22Rv1 (cell line): ENCODE measurements around the gene ALG14.

Experiments
- ZFX ChIP-seq: fragments of 450-650 bp; IDR thresholded peaks from 2 replicates; pipeline ENCODE4 v1.6.1; 2017; ENCODE audit warnings: antibody characterized with exemption, borderline replicate concordance
- TF ChIP-seq, protein P1 (sequence below): fragments of 450-650 bp; IDR thresholded peaks from 2 replicates; pipeline ENCODE4 v1.5.1; 2017; ENCODE audit warnings: mild to moderate bottlenecking

DNA sequence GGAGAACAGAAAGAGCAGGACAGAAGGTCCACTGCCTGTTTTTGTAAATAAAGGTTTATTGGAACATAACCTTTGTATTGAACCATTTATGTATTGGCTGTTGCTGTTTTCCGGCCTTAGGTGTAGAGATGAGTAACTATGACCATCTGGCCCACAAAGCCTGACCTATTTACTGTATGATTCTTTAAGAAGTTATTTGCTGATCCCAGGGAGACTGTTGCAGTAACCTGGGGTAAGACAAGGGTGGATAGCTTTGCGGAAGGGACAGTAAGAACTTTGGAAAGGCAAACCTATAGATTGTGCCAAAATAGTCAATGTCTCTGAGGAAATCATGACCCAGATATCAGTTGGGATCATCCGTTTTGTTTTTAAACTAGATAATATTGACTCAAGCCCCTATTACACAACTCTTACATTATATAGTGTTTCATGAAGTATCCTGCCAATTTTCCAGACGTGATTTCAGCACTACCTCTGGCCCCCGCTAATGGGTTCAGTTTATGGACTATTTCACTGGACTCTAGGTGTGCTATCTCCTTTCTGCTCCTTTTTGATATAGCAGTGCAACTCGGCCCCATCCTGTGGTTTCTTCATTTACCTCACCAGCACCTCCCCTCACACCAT lies 23.6 kb upstream of the ALG14 start:
- TF ChIP-seq, protein P1, sequence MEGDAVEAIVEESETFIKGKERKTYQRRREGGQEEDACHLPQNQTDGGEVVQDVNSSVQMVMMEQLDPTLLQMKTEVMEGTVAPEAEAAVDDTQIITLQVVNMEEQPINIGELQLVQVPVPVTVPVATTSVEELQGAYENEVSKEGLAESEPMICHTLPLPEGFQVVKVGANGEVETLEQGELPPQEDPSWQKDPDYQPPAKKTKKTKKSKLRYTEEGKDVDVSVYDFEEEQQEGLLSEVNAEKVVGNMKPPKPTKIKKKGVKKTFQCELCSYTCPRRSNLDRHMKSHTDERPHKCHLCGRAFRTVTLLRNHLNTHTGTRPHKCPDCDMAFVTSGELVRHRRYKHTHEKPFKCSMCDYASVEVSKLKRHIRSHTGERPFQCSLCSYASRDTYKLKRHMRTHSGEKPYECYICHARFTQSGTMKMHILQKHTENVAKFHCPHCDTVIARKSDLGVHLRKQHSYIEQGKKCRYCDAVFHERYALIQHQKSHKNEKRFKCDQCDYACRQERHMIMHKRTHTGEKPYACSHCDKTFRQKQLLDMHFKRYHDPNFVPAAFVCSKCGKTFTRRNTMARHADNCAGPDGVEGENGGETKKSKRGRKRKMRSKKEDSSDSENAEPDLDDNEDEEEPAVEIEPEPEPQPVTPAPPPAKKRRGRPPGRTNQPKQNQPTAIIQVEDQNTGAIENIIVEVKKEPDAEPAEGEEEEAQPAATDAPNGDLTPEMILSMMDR = no peak
- no peak for TF ChIP-seq ZFX
